ENCODE results near the gene GRIFIN.

The GRIFIN gene, protein sequence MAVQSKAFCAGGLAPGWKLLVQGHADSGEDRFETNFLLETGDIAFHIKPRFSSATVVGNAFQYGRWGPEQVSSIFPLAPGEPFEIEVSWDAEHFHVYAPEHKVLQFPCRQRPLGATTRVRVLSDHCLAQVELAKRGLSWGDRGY

DNA sequence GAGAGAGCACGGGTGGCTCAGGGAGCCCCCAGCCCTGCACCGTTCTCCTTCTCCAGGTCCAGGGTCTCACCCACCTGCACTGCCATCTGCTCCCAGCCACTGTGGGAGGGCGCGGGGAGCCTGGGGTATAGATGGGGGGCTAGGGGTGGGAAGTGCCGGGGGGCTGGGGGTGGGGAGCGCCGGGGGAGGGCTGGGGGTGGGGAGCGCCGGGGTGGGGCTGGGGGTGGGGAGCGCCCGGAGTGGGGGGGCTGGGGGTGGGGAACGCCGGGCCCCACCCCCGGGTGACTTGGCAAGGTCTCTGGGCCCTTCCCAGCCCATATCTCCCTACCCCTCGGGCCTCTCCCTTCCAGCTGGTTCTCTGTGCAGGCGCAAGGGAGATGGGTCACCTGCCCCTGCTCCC, at the start of gene GRIFIN:
Gene GRIFIN, minus strand, starts transcription at position 101 of the 400 bp plus-strand sequence. Its CDS starts 15 bp downstream, at position 86.
- no peak for DNase-seq (ENCODE audit: low read depth in 2 of 2)

DNA sequence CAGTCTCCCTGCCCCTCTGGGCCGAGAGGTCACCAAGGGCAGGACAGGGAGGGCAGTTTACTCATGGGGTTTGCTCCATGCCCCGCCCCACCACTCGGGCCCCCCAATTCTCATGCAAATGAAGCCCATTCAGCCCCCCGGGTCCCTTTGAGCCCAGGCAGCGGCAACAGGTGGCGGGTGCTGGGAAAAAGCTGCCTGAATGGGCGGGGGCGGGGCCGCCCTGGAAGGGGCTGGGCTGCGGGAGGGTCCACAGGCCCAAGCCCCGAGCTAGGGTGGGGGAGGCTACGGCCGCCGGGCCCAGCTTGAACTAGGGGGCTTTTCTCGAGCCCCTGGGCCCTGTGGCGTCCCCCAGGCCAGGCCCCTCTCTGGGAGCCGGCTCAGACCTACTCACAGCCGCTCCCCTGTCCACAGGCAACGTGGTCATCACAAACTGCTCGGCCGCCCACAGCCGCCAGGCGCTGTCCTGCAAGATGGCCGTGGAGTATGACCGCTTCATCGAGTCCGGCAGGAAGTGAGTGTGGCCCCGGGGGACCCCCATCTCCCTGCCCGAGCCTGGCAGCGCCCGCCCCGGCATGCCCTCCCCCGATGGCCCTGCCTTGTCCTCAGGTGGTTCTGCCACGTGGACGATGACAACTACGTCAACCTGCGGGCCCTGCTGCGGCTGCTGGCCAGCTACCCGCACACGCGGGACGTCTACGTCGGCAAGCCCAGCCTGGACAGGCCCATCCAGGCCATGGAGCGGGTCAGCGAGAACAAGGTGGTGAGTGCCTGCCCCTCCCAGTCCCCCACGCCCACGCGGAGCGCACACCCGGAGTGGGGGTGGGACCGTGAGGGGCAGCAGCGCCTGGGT, 48.8 kb upstream of the GRIFIN start:
- no peak for DNase-seq (ENCODE audit: low read depth in 2 of 2)

DNA sequence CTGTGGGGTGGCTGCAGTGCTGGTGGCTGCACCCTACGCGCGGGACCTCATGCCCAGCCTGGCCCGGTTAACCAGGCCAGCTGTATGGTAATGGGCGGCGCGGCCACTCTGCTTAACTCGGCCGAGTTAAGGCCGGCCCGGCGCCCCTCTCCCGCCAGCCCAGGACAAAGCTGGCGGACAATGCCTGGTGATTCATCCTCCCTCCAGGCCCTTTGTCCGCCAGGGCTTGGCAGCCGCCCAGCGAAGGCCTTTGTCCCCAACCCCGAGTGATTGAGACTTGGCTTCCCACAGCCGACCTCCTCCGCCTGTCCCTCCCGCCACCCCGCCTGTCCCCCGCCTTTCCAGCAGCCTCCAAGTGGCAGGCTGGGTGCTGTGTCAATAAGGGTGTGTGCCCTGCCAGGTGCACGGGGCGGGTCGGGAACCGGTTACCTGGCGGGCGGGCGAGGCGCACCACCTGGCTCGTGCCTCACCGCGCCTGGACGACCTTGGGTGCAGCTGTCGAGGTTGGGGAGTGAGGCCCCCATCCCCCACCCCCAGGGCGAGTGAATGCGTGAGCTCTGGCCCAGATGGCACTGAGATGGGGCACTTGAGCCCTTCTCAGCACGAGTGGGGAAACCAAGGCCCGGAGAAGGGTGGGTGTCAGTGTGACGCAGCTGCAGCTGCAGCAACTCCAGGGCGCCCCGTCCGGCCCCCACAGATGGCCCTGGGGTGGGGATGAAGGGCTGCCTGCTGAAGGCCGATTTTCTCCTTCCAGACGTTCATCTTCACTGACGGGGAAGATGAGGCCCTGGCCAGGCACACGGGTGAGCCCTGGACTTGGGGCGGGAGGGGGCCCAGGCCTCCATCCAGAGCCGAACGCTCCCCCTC, 48.0 kb upstream of the GRIFIN start:
- DNase-seq (ENCODE audit: low read depth in 2 of 2), result no peak

DNA sequence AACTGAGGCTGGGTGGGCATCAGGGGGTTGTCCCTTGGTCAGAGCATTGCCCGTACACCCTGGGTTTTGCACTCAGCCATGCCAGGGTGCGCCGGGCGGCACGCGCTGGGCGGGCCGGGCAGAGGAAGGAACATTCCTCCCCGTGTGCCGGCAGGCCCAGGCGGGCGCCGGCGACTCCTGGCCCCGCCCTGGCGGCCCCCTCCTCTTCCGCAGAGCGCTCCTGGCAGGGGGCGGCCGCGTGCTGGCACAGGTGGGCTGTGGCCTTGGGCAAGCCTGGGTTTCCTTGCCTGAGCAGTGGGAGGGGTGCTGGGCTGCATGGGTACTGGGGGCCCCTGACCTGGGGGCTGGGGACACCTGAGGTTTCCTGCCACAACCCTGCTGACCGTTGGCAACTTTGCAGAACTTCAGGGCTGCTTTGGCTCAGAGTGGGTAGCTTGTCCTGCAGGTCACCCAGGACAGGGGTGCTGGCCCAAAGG, 47.3 kb upstream of the GRIFIN start:
- no peak for DNase-seq (ENCODE audit: low read depth in 2 of 2)

DNA sequence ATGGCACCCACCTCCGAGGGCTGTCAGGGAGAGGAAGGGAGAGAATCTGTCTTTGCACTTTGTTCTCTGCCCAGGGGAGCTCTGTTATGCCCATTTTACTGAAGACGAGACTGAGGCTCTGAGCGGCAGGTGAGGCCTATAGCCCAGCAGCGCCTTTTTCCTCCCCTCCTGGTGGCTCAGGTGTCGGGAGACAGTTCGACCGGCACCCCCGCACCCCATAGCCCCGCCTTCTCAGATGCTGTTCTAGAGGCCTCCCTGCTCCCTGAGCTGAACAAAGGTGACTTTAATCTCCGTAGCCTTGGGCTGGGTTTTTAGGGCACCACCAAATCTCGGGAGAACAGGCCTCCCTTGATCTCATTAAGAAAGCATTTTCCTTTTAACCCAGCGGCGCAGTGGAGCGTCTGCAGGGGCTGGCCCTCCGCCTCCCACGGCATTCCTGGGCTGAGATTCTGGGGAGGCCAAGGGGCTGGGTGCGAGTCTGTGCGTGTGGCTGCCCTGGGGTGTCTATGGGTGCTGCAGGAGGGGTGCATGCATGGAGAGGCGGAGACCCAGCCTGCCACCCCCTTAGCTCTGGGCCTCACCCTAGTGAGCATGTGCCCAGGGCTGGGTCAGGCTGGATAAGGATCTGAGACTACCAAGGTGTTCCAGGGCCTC, 46.7 kb upstream of the GRIFIN start:
- DNase-seq (ENCODE audit: low read depth in 2 of 2), result no peak

DNA sequence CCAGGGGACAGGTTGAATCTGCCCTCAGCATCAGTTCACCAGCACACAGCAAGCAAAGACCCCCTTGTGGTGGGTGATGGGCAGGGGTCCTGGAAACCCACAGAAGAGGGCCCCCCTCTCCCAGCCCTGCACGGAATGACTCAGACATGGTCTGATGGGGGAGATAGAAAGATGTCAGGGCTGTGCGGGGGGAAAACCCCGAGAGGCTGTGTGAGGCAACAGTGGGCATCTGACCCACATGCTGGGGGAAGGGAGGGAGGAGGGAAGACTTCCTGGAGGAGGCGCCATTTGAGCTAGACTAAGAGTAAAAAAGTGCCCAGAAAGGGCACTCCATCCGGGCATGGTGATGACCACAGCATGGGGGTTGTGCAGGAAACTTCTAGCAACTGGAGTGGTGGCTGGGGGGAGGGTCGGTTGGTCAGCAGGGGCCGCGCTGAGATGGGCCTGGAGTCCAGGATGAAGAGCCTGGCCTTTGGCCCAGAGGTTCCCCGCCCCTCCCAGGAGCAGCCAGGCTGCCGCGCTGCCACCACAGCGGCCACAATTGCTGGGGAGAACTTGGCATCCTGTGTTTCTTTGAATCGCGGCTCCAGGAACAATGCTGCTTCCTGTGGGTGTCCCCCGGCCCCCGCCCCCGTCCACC, 45.9 kb upstream of the GRIFIN start:
- DNase-seq (ENCODE audit: low read depth in 2 of 2), result peak in 1 of 2 donors; percentile 61

DNA sequence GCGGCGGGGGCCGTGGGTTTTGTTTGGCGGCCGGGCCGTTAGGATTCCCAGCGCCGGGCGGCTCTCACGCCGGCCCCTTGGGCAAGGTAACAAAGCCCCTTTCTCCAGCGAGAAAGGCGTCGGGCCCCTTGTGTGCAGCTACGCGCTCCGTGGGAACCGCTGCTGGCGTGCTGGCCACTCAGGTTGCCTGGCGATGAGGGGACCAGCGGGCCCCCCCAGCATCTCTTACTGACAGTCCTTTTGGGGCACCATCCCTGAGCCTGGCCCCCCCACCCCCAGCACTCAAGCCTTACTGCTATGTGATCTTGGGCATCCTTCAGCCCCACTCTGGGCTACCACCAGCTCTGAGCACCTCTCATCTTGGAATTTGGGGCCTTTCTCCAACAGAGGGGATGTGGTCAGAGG, 45.1 kb upstream of the GRIFIN start:
- no peak for DNase-seq (ENCODE audit: low read depth in 2 of 2)

DNA sequence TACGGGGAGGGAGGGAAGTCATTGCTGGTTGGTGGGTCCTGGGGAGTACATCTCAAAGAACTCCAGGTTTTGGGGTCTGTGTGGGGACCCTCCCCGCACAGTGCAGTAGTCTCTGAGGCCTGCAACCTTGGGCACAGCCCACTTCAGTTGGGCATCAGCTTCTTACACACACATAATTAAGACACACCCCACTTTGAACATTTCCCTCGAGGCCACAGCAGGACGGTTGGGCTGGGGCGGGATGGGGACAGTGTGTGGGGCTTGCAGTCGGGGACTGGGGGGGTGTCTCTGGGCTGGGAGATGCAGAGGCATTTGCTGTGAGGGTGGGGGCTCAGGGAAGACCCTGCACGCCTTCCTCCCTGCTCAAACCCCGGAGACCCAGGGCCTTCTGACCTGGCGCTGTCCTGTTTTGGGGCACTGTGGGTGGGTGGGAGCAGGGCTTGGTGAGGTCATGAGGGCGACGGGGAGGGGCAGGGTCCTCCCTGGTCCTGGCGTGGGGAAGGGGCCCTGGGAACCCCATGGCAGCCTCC, 44.6 kb upstream of the GRIFIN start:
- DNase-seq (ENCODE audit: low read depth in 2 of 2), result no peak

DNA sequence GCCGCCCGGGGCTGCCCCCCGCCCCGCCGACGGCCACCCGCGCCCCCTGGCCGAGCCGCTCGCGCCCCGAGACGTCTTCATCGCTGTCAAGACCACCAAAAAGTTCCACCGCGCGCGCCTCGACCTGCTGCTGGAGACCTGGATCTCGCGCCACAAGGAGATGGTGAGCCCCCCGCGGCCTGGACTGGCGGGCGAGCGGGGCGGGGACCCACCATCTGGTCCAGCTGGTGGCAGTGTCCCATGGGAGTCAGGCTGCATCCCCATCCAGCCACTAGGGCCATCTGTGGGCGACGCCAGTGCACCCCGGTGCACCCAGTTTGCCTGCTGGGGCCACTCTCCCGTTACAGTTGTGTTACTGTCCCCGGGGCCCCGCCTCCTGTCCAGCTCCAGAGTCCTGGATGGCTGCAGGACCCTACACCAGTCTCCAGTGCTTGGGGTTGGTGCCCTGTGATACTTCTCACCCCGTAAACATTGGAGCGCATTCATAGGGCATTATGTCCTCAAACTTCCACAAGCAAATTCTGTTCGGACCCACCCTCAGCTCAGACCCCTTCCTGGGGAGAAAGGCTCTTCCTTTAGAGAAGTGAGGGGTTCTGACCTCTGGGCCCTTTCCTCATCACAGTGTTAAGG, 44.0 kb upstream of the GRIFIN start:
- DNase-seq (ENCODE audit: low read depth in 2 of 2), result no peak

DNA sequence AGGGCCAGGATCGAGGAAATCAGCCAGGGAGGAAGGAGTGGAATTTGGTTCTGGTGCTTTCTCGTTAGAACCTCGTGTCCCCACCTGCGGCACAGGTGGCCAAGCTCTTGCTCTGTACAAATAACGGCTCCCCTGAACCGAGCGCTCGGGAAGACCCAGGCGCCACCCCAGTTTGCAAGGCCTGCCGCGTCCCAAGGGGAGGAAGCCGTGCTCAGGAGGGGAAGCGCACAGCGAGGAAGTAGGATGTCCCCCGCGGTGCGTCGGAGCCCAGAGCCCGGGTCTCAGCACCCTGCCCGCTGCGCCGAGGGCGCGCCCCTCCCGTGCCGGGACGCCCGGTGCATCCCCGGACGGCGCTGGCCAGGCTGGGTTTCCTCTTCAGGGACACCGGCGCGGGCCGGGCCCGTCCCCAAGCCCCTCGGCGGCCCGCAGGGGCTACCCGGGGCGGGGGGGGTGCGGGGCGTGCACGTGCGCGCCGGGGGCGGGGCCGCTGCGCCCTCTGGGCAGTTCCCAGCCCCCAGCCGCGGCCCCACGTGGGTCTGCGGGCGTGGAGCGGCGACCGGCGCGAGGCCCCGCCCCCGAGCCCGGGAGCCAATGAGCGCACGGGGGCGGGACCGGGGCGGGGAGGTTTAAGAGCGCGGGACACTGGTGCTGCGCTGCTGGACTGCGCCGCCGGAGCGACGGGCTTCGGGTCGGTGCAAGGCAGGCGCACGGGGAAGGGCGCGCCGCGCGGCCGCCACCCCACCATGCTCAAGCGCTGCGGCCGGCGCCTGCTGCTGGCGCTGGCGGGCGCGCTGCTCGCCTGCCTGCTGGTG, 43.1 kb upstream of the GRIFIN start, which contains the start of gene LFNG:
Gene LFNG, plus strand, starts transcription at position 656 of the 812 bp plus-strand sequence. Its CDS starts 88 bp downstream, at position 744.
- peak; percentile 77 to 86 for DNase-seq (ENCODE audit: low read depth in 2 of 2)

DNA sequence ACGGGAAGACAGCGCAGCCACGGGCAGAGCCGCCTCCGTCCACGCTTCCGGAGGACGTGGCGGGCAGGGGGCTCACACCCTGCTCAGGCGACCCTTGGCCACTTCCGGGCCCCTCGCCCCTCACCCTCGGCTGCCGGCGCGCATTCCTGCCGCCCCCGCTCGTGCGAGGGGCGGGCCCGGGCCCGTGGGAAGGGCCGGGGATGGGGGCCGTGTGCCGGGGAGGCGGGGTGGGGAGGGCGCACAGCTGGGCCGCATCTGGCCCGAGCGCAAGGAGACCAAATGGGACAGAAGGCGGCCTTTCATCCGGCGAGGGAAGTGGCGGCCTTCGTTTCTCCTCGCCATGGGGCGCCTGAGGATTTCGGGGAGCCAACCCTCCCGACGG, 42.5 kb upstream of the GRIFIN start:
- DNase-seq (ENCODE audit: low read depth in 2 of 2), result no peak

DNA sequence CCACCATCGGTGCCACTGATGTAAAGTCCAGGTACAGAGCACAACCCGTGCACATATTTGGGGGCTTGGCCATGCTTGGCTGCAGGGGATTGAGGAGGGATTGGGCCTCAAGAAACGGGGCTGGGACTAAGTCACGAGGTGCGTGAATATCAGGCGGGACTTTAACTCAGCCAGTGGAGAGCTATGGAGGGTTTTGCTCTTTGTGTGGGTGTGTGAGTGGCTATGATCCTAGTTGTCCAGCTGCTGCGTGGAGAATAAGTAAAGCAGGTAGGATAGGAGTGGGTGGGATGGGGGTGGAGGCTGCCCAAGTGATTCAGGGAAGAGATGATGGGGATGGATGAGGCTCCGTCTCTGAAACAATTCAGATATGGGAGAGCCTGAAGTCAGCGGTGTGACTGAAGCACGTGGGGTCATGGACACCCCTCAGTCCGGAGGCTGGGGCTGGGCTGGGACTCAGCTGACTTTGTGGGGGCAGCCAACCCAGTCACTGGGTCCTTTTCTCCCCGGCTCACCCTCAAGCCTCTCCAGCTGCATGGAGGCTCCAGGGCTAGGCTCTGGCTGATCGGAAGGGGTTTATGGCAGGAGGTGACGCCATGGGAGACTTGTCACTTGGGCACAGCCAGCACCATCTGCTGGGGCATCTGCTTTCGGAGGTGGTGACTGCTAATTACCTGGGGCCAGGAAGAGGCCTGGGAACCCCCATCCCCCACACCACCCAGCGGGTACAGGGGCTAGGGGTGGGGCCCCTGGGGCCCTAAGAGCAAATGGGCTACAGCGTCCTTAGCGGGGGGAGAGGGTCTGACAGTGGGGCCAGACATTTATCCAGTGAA, 41.7 kb upstream of the GRIFIN start:
- DNase-seq (ENCODE audit: low read depth in 2 of 2), result no peak

DNA sequence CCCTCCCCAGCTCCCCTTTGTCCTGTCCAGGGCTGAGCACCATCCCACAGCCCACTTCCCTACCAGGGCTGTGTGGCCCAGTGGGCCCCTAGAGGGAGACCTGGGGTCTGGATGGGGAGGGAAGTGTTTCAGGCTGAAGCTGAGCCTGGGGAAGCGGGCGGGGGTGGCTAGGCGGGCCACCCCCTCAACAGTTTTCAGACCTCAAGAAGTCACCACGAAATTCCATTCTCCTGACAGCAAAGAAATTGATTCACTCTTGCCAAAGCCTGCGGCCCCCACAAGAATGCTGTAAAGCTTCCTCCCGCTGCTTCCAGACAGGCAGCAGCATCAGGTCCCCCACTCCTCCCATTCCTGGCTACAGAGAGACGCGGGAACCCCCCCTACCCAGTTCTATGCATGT, 40.8 kb upstream of the GRIFIN start:
- no peak for DNase-seq (ENCODE audit: low read depth in 2 of 2)

DNA sequence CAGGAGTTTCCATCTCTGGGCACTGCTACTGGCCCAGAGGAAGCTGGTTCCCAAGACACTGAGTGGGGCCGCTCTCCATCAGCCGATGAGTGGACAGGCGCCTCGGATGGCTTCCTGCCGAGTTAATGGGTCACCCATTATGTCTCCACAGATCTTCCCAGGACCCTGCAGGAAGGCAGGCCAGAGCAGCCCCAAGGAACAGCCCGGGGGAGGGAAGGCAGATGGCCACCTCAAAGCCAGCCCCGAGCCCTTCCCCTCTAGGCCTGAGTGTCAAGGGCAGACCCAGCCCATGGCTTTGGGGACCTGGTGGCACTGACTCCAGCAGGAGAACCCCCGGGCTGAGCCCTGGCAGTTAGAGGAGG, 40.0 kb upstream of the GRIFIN start:
- no peak for DNase-seq (ENCODE audit: low read depth in 2 of 2)

DNA sequence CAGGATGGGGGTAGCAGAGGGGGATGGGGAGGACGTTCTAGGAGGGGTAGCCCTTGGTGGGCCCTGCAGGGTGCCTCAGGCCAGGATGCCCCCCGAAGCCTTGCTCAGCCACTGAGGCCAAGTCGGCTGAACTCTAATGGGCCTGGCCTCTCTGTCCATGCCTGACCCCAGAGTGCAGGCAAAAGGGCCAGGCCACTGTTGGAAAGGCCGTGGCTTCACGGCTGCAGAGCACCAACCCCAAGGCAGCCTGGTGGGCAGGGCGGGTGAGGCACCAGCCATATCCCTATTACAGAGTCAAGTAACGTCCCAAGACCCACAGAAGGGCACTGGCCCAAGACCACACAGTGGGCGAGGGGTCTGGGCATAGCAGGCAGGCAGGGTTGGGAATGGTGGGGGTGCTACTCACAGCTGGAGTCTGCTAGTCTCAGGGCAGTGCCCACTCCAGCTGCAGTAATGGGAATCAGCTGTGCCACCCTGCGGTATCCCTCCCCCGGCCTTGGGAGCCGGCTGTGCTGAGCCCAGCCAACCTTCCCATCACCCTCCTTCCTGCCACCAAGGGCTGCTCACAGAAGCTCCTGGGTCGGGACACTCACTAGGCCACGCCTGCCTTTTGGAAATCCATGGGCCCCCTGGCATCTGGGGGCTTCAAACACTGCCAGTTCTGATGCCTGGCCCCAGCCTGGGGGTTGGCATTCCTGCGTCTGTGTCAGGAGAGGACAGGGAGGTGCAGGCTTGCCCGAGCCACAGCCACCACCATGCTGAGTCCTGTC, 39.4 kb upstream of the GRIFIN start:
- no peak for DNase-seq (ENCODE audit: low read depth in 2 of 2)

DNA sequence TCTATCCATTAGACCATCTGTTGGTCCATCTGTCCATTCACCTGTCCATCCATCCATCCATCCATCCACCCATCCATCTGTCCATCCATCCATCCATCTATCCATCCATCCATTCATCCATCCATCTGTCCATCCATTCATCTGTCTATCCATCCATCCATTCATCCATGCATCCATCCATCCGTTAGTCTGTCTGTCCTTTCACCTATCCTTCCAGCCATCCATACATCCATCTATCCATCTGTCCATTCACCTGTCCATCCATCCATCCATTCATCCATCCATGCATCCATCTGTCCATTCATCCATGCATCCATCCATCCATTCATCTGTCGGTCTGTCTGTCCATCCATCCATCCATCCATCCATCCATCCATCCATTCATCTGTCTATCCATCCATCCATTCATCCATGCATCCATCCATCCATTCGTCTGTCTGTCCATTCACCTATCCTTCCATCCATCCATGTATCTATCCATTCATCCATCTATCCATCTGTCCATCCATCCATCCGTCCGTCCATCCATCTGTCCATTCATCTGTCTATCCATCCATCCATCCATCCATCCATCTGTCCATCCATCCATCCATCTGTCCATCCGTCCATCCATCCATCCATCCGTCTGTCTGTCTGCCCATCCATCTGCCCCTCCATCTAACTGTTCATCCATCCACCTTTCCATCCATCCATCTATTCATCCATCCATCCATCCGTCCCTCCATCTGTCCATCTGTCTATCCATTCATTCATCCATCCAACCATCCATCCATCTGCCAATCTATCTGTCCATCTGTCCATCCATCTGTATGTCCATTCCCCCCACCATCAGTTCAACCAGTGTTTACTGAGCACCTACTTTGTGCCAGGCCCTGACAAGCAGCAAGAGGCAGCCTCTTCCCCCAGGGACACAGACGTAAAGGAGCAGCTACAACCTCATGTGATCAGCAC, 38.5 kb upstream of the GRIFIN start:
- DNase-seq (ENCODE audit: low read depth in 2 of 2), result no peak

DNA sequence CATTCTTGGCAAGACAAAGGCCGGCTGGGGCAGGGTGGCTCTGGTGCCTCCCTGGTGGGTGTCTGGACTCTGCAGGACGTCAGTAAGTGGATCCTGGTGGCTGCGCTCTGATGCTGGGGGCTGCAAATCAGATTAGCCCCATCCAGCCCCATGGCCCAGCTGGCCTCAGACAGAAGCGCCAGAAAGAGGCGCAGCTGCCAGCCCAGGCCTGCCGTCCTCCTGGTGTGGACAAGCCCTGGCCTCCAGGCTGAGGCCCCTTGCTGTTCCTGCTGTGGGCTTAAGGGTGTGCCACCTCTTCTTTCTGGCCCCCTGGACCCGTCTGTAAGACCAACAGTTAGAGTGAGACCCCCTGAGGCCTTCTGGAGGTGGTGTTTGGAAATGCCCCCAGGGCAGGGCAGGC, 37.5 kb upstream of the GRIFIN start:
- no peak for DNase-seq (ENCODE audit: low read depth in 2 of 2)

Measured in stimulated activated CD4-positive, alpha-beta T cell treated with anti-CD3 and anti-CD28 coated beads, Interleukin-1b, Interleukin-23, amount 100 ng/mL, for 4 hours (primary cell).